Measurements from ENCODE around the gene CEP41.

- TF ChIP-seq FOXP1 (CRISPR knock-in tag; IDR thresholded peaks at IDR 0.05; ENCODE audit: borderline replicate concordance) (no peak), NFYB (CRISPR knock-in tag; conservative IDR thresholded peaks at IDR 0.05; ENCODE audit: low read depth) (no peak)
Observed at GRCh38 chr7:130353196-130353595, 87.6 kb downstream of the CEP41 start.
